GM19463 (cell line): ENCODE measurements around the gene NPBWR2.

Source experiments
- ATAC-seq: cut with Tn5 transposase; IDR thresholded peaks from one replicate; pipeline ENCODE4 v1.9.1; 2021; ENCODE audit warnings: mild to moderate bottlenecking, moderate library complexity; ENCODE audit not compliant: unreplicated experiment

Gene NPBWR2

GRCh38 chr20:64106981-64107735 lies at the start of gene NPBWR2:
TSS of gene NPBWR2 (minus strand) at chr20:64107565. CDS start at chr20:64106831, 734 bp downstream.
- ATAC-seq = no peak

GRCh38 chr20:64156136-64156885 lies 48.9 kb upstream of the NPBWR2 start:
- no peak for ATAC-seq

- no peak for ATAC-seq
Measured at GRCh38 chr20:64155258-64156135, 48.1 kb upstream of the NPBWR2 start.

GRCh38 chr20:64154590-64155257 lies 47.4 kb upstream of the NPBWR2 start:
- ATAC-seq = no peak

GRCh38 chr20:64153861-64154589 lies 46.7 kb upstream of the NPBWR2 start:
- no peak for ATAC-seq

- no peak for ATAC-seq
Measured at GRCh38 chr20:64153410-64153809, 46.0 kb upstream of the NPBWR2 start.

GRCh38 chr20:64152906-64153305 lies 45.5 kb upstream of the NPBWR2 start:
- ATAC-seq = no peak

- no peak for ATAC-seq
Measured at GRCh38 chr20:64151633-64152530, 44.5 kb upstream of the NPBWR2 start.

- no peak for ATAC-seq
Measured at GRCh38 chr20:64150756-64151632, 43.6 kb upstream of the NPBWR2 start.

GRCh38 chr20:64149809-64150560 lies 42.6 kb upstream of the NPBWR2 start:
- ATAC-seq = no peak

GRCh38 chr20:64149141-64149540 lies 41.8 kb upstream of the NPBWR2 start:
- no peak for ATAC-seq

- ATAC-seq = no peak
Measured at GRCh38 chr20:64148581-64148980, 41.2 kb upstream of the NPBWR2 start.

- ATAC-seq = no peak
Measured at GRCh38 chr20:64146936-64147477, 39.6 kb upstream of the NPBWR2 start.

- ATAC-seq = no peak
Measured at GRCh38 chr20:64146301-64146935, 39.1 kb upstream of the NPBWR2 start.

GRCh38 chr20:64145458-64146300 lies 38.3 kb upstream of the NPBWR2 start:
- ATAC-seq = no peak
